ENCODE measurements around the gene C15orf62.

GRCh38 chr15:40755812-40756208 lies 14.0 kb upstream of the C15orf62 start:
- TF ChIP-seq EZH2 (IDR thresholded peaks at IDR 0.05; ENCODE audit: borderline replicate concordance, low read length) (no peak), CTCF (conservative IDR thresholded peaks at IDR 0.05 in 1 of 2, IDR thresholded peaks at IDR 0.05 in 1 of 2; ENCODE audit: extremely low read depth in 1 of 2, insufficient read depth in 1 of 2, low read depth in 1 of 2, low read length in 2 of 2) (no peak)

Measured in mammary epithelial cell (primary cell).